ENCODE measurements around the gene DTX4.

DNA sequence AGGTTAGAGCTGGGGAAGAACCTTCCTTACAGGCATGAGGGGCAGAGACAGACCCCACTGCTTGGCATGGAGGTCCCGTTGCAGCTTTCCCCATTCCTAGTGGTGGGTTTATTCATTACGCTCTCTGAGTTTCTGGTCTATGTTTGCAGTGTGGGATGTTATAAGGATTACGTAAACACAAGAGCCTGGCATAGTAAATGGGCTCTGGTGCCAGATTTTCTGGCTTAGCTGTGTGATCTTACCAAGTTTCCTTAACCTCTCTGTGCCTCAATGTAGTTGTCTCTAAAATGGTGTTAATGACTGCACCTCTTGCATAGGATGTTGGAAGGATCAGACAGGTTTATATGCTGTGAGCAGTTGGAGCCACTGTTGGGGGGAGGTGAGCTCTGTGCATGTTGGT, 15.1 kb downstream of the DTX4 start:
- TF ChIP-seq, protein P1, sequence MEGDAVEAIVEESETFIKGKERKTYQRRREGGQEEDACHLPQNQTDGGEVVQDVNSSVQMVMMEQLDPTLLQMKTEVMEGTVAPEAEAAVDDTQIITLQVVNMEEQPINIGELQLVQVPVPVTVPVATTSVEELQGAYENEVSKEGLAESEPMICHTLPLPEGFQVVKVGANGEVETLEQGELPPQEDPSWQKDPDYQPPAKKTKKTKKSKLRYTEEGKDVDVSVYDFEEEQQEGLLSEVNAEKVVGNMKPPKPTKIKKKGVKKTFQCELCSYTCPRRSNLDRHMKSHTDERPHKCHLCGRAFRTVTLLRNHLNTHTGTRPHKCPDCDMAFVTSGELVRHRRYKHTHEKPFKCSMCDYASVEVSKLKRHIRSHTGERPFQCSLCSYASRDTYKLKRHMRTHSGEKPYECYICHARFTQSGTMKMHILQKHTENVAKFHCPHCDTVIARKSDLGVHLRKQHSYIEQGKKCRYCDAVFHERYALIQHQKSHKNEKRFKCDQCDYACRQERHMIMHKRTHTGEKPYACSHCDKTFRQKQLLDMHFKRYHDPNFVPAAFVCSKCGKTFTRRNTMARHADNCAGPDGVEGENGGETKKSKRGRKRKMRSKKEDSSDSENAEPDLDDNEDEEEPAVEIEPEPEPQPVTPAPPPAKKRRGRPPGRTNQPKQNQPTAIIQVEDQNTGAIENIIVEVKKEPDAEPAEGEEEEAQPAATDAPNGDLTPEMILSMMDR (IDR thresholded peaks at IDR 0.05) = no peak
- no peak for TF ChIP-seq POLR2A (IDR thresholded peaks at IDR 0.05)

Data from upper lobe of left lung (tissue), 4 donors.